Ovary (tissue), 3 donors: ENCODE data around the gene DCLK3.

Experiments used
- CTCF ChIP-seq, 3 donors: fragments of 450-650 bp in 2 of 3; fragments of 200-600 bp in 1 of 3; IDR thresholded peaks; one replicate each; pipeline versions ENCODE4 v1.5.1 to v1.8.0; 2016 to 2022; ENCODE audit warnings: antibody characterized with exemption in 3 of 3, mild to moderate bottlenecking in 1 of 3
- EP300 ChIP-seq: sonication (generic); formaldehyde crosslinking; IDR thresholded peaks from one replicate; pipeline ENCODE4 v1.6.1; 2017; ENCODE audit warnings: antibody characterized with exemption
- POLR2A ChIP-seq: fragments of 450-650 bp; IDR thresholded peaks from one replicate; pipeline ENCODE4 v1.6.1; 2017; ENCODE audit warnings: antibody characterized with exemption, mild to moderate bottlenecking, moderate library complexity
- donor health status: DM: no; HTN: no; CAD: no.

- TF ChIP-seq CTCF (IDR thresholded peaks at IDR 0.05): no peak
- no peak for TF ChIP-seq POLR2A
- no peak for TF ChIP-seq EP300
Measured at GRCh38 chr3:36689560-36689959, 74.8 kb downstream of the DCLK3 start.
